Pancreas (tissue), 10 donors: ENCODE results near the gene IQCN. TPM values are rescaled to one million over a fixed set of nuclear protein-coding genes. Genes with fewer than 3 reads are reported as not detected.

Experiments used
- ATAC-seq, 4 donors: fragments of 200-7000 bp; cut with Tn5 transposase; one replicate each; pipeline versions ENCODE4 v1.8.0 to v1.9.1; 2020; ENCODE audit warnings: mild to moderate bottlenecking in 4 of 4, moderate library complexity in 4 of 4
- DNase-seq, 6 donors: peaks; one replicate each; pipeline ENCODE4 v3.0.0-alpha.2; 2020
- FAIRE-seq: peaks from 2 replicates; lab custom pipeline; 2012; peaks lifted over from hg19 to GRCh38; lab: Jason Lieb, UNC
- H3K27ac ChIP-seq, 4 donors: fragments of 200-600 bp; sonication (generic); 1 replicate in 3 of 4; 2 replicates in 1 of 4; pipeline versions ENCODE4 v1.5.0 to v1.8.0; 2020
- H3K27me3 ChIP-seq, 4 donors: fragments of 200-600 bp; one replicate each; pipeline ENCODE4 v1.8.0; 2021
- H3K36me3 ChIP-seq, 3 donors: fragments of 200-600 bp; sonication (generic) in 1 of 3; one replicate each; pipeline versions ENCODE4 v1.5.0 to v1.8.0; 2020 to 2021
- H3K4me1 ChIP-seq, 3 donors: fragments of 200-600 bp; one replicate each; pipeline ENCODE4 v1.8.0; 2021
- H3K4me3 ChIP-seq, 4 donors: fragments of 200-600 bp; sonication (generic) in 2 of 4; one replicate each; pipeline versions ENCODE4 v1.5.0 to v1.8.0; 2020 to 2021
- H3K9me3 ChIP-seq, 4 donors: fragments of 200-600 bp; one replicate each; pipeline ENCODE4 v1.8.0; 2021
- whole genome bisulfite sequencing, 2 donors: extraction: QIAGEN DNeasy Blood & Tissue Kit; methylation state at CpG; one replicate each; pipeline ENCODE4 v1.1.7; 2013; 5-methylcytosine and 5-hydroxymethylcytosine counted together
- intact Hi-C, 3 donors: fragments of 100-400 bp; cut with DNase I; formaldehyde crosslinking; loops; one replicate each; pipeline versions ENCODE4 v1.11.1 to v1.14.2; 2022
- polyA plus RNA-seq, 2 donors: library from polyadenylated mRNA; stranded (reverse); fragments of 200-250 nt; gene quantifications; one replicate each; pipeline ENCODE4 v1.2.3, GENCODE V29; 2013
- total RNA-seq, 6 donors: library from RNA; stranded (reverse); fragmentation: NEBNext Ultra II Directional in 4 of 6; extraction: Animal tissue kit (Norgen Biotek cat#: 25700) in 4 of 6; gene quantifications; one replicate each; pipeline versions ENCODE4 v1.2.1 to v1.2.4, GENCODE V29; 2021 to 2023
- TF ChIP-seq, protein P1 (sequence below), 4 donors: fragments of 200-600 bp; sonication (generic) in 3 of 4; IDR thresholded peaks; one replicate each; pipeline versions ENCODE4 v1.5.0 to v1.8.0; 2021; ENCODE audit warnings: antibody characterized with exemption in 4 of 4
- donor health status: healthy with polysubstance abuse.
- donor health status: DM: no; HTN: no; CAD: no; lungs with moderate emphysema.
- donor health status: DM: no; HTN: no; CAD: no.
- donor health status: control.
- donor health status: control.
- donor health status: Bipolar disorder and iron deficiency.
- donor health status: DM: yes; HTN: yes; CAD: no.
- donor health status: DM: no; HTN: no; CAD: no.
- donor health status: DM: no; HTN: no; CAD: no.
- donor health status: DM: yes; HTN: yes; CAD: no.

IQCN gene
- total and polyA plus RNA-seq, 8 donors, result 1.0 to 25.3 (median 3.2) TPM

DNA sequence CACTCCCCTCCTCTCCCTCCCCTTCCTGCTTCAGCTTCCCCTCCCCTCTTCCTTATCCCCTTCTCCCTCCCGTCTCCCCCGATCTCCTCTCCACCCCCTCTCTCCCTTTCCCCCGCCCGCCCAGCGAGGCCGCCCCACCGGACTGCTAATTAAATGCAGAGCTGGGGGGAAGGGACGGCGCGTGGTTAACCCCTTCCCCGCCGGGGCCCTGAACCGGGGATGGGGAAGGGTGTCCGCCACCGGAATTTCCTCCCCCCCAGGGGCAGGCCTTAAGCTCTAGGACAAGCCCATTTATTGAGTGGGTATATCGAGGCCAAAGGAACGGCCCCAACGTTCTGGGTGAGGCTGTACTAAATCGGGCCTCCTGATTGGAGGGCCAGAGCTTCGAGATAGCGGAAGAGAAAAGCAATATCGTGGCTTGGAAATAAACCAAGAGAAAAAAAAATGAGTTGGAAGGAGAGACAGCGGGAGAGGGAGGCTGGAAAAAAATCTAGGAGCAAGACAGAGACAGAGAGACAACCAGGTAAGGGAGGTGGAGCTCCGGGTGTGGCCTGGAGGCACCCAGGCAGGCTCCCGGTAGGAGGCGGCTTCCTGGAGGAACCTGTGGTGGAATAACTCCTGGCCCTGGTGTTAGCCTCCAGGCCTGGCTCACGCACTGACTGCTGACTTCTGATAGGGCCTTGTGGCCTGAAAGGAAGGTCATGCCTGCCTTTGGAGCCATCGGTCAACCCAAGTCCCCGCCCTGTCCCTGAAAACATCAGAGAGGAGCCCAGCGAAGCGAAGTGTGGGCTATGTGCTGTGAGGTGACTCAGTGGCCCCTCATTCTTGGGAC, 18.8 kb upstream of the IQCN start:
- no peaks in the 10 kb centered on the region for H3K9me3 ChIP-seq
- peaks cover 0 to 4% (median 0%) of the 10 kb centered on the region in 3 donors for H3K4me1 ChIP-seq
- H3K27ac ChIP-seq, result peak overlapping the region; percentile 91 to 98 (median 94)
- peak; percentile 43 to 58 (median 52) for ATAC-seq
- no peak for FAIRE-seq
- H3K4me3 ChIP-seq, result peak overlapping the region; percentile 29 to 73 (median 48)
- TF ChIP-seq, protein P1, sequence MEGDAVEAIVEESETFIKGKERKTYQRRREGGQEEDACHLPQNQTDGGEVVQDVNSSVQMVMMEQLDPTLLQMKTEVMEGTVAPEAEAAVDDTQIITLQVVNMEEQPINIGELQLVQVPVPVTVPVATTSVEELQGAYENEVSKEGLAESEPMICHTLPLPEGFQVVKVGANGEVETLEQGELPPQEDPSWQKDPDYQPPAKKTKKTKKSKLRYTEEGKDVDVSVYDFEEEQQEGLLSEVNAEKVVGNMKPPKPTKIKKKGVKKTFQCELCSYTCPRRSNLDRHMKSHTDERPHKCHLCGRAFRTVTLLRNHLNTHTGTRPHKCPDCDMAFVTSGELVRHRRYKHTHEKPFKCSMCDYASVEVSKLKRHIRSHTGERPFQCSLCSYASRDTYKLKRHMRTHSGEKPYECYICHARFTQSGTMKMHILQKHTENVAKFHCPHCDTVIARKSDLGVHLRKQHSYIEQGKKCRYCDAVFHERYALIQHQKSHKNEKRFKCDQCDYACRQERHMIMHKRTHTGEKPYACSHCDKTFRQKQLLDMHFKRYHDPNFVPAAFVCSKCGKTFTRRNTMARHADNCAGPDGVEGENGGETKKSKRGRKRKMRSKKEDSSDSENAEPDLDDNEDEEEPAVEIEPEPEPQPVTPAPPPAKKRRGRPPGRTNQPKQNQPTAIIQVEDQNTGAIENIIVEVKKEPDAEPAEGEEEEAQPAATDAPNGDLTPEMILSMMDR (IDR thresholded peaks at IDR 0.05), result no peak
- H3K36me3 ChIP-seq, result no peaks in the 10 kb centered on the region
- WGBS, 2 donors, result 10% methylated on average over 29 to 31 of the region's 31 CpGs
- H3K27me3 ChIP-seq, result no peaks in the 10 kb centered on the region
- peak; percentile 50 to 85 (median 78) for DNase-seq
- intact Hi-C loops, result no loop called here

DNA sequence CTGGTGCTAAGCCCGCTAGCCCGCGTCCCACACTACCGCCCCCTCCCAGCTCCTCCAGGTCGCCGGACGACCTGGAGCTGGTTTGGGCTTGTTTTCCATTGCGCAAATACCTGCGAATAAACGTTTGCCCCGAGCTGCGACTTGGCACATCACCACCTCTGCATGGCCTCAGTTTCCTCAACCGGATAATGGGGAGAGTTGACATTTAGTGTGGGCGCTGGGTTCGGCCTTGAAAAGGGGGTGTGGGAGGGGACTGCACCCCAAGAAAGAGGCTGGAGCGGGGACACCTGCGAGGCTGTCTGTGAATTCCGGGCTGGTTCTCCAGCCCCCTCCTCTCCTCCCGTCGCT, 18.2 kb upstream of the IQCN start:
- Histone ChIP-seq H3K4me1 (peaks cover 0 to 4% (median 0%) of the 10 kb centered on the region in 3 donors), H3K9me3 (no peaks in the 10 kb centered on the region), H3K27ac (peak overlapping the region; percentile 91 to 98 (median 94)), H3K4me3 (peak overlapping the region; percentile 29 to 73 (median 48)), H3K27me3 (no peaks in the 10 kb centered on the region), H3K36me3 (no peaks in the 10 kb centered on the region)
- ATAC-seq, result peak in 1 of 4 donors; percentile 29
- no peak for DNase-seq
- no peak for FAIRE-seq
- 0% methylated on average over 18 to 20 of the region's 20 CpGs for WGBS, 2 donors
- TF ChIP-seq, protein P1 (IDR thresholded peaks at IDR 0.05), result no peak
- intact Hi-C loops, result no loop called here

DNA sequence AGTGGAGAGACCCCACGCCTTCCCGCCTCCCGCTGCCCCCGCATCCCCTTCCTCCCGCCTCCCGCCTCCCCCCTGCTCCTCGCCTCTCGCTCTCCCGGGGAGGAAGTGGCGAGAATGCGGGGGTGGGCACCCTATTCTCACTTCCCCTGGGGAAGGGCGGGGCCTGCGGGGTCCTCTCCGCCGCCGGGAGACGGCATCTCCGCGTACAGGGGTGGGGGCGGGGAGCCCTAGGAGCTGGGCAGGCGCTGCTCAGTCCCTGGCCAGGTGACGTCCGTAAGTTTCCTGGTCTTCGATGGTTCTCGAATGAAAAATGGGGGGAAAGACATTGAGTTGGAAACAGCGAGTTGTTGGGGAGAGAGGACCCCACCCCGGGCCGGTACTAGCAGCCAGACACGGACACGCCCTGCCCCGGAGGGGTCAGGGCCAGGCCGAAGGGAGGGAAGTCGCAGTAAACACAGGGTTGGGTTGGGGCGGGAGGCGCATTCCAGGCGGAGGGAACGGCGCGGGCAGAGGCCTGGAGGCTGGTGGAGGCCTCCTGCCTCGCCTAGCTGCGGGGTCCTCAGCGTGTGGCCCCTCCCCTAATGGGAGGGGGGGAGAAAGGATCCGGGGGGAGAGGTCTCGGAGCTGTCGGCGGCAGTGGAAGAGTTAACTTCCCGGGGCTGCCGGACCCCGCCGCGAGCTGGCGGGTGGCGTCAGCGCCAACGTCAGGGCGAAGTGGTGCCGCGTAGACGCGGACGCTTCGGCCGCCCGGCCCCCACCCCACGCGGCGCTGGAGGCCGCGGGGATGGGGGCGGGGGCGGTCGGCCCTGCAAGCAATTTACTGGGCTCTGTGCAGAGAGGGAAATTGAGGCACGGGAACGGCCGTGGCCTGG, 17.6 kb upstream of the IQCN start:
- Histone ChIP-seq H3K9me3 (no peaks in the 10 kb centered on the region), H3K27ac (peak overlapping the region; percentile 91 to 98 (median 94)), H3K4me3 (peak overlapping the region; percentile 29 to 73 (median 48)), H3K27me3 (no peaks in the 10 kb centered on the region), H3K4me1 (peaks cover 0 to 4% (median 0%) of the 10 kb centered on the region in 3 donors), H3K36me3 (no peaks in the 10 kb centered on the region)
- intact Hi-C loops, result no loop called here
- ATAC-seq (peak; percentile 68 to 83 (median 78)), FAIRE-seq (no peak), DNase-seq (peak; percentile 66 to 88 (median 82))
- TF ChIP-seq, protein P1 (IDR thresholded peaks at IDR 0.05), result no peak
- WGBS, 2 donors, result 3 to 5% methylated on average over 54 to 74 of the region's 75 CpGs

DNA sequence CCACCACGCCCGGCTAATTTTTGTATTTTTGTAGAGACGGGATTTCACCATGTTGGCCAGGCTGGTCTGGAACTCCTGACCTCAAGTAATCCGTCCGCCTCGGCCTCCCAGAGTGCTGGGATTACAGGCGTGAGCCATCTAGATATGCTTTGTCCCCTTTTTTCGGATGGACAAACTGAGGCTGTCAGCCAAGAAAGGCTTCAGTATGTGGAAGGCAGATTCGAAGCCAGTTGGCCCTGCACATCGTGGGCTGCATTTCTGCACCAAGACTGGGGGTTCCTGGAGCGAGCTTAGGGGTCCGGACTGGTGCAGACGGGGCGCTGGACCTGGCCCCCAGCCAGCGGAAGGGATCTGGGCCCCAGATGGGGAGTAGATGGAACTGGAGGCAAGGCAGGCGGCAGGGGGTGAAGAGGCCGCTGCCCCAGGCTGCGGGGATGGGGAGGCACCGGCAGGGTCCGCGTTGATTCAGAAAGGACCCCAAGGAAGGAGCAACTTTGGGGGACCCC, 16.8 kb upstream of the IQCN start:
- 71 to 75% methylated on average over 17 to 21 of the region's 21 CpGs for WGBS, 2 donors
- peak overlapping the region; percentile 91 to 98 (median 94) for H3K27ac ChIP-seq
- no peaks in the 10 kb centered on the region for H3K27me3 ChIP-seq
- TF ChIP-seq, protein P1 (IDR thresholded peaks at IDR 0.05), result no peak
- ATAC-seq (no peak), FAIRE-seq (no peak), DNase-seq (no peak)
- intact Hi-C loops, result no loop called here
- H3K9me3 ChIP-seq, result no peaks in the 10 kb centered on the region
- H3K4me1 ChIP-seq, result peaks cover 0 to 4% (median 0%) of the 10 kb centered on the region in 3 donors
- H3K4me3 ChIP-seq, result peak overlapping the region; percentile 29 to 73 (median 48)
- no peaks in the 10 kb centered on the region for H3K36me3 ChIP-seq
